Astrocyte (in vitro differentiated cells and primary cell): ENCODE data around the gene FAM111B.

ENCODE experiments used
- CTCF ChIP-seq: IDR thresholded peaks from 2 replicates; pipeline ENCODE4 v1.5.1; 2011; ENCODE audit warnings: low read depth, mild to moderate bottlenecking, inconsistent platforms, low read length, moderate library complexity; ENCODE audit not compliant: insufficient read depth
- EZH2 ChIP-seq: IDR thresholded peaks from 2 replicates; pipeline ENCODE4 v1.6.1; 2012; ENCODE audit warnings: mild to moderate bottlenecking, low read length, inconsistent platforms; ENCODE audit not compliant: insufficient read depth

GRCh38 chr11:59114344-59114743 is 7.3 kb downstream of the FAM111B start:
- TF ChIP-seq CTCF (no peak), EZH2 (no peak)
